NAMALWA (cell line): ENCODE data around the gene OTOGL.
"Not testable (repeated sequence)": the region's sequence is repeated elsewhere in the genome, so short reads cannot be mapped to it uniquely, and the experiment has no call there.

Experiments used
- DNase-seq: peaks from one replicate; pipeline ENCODE4 v3.0.0-alpha.2; 2015; ENCODE audit warnings: low spot score

Gene OTOGL

DNA sequence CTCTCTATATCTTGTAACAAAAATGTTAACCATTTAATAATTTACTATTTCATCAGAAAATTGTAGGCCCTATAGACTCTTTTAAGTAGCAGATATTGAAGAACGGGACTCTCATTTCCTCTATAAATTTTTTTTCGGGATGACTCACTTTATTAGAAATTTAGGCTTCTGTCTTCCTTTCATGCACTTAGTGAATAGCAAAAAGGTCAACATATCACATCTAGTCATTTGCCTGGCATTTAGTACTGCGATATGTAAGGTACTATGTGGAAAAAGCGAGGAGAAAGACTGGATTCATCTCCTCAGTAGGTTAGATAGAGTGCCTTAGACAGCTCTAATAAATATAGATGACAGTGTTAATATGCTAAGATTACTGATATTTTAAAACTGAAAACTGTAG, 178.4 kb downstream of the OTOGL start:
- DNase-seq, result no peak

- DNase-seq, result no peak
Measured at GRCh38 chr12:80282226-80282625, 182.9 kb downstream of the OTOGL start.

DNA sequence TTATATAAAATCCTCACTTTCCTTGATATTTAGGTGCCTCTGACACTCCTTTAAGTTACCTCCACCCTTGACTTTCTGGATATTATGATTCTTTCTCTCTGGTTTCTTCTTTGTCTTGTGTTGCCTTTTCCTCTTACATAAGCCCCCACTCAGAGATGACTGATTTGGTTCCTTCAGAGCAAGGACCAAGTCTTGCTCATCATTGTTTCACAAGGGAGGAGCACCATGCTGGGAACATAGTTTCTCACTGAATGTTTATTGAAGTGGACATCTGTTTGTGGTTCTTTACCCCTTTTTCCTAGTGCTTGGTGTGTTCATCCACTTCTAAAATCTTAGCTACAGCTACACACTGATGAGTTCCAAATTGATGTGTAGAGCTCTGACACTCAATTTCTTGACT, 183.4 kb downstream of the OTOGL start:
- DNase-seq, result no peak

DNA sequence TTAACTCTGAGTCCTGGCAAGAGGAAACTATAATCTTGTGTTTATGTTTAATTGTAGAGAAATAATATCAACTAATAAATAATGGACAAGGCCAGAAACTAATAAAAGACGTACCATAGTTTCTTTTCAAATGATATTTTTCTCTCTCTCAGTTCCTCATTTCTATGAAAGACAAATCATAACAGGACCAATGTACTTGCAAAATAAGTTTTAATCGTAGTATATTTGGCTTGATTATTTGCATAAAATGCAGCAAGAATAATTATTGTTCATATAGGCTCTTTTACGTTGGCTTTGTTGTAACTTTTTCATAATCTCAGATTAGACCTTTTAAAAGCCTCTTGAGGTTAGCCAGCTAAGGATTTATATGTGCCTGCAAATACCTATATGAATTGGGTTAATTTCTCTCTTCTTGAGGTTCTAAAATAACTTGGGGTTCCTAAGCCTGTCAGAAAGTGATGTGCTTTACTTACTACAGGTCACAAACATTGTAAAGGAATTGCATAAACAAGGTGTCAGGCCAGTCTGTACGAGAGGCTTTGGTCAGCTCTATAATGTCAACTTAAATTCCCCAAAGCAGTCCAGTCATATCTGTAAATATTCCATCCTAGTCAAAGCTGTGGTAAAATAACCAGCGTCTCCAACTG, 191.9 kb downstream of the OTOGL start:
- no peak for DNase-seq

DNA sequence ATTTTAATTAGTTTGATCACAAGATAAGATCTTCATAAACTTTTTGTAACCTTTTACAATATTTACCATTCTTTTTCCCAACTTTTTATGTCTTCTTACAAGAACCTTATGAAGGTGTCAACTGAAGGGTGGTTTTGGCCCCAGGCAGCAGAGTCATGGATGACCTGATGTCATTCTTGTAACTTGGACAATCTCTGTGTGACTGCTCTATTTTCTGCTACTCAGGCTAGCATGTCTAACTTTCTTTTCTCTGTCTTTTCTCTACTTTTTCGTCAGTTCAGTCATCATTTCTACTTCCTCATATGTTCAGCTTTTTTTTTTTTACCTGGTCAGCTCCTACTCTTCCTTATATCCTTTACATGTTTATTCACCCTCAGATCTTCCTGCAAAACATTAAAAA, 194.0 kb downstream of the OTOGL start:
- no peak for DNase-seq

GRCh38 chr12:80293759-80294158, 194.4 kb downstream of the OTOGL start:
- no peak for DNase-seq

GRCh38 chr12:80299219-80299618, 199.9 kb downstream of the OTOGL start:
- no peak for DNase-seq

DNA sequence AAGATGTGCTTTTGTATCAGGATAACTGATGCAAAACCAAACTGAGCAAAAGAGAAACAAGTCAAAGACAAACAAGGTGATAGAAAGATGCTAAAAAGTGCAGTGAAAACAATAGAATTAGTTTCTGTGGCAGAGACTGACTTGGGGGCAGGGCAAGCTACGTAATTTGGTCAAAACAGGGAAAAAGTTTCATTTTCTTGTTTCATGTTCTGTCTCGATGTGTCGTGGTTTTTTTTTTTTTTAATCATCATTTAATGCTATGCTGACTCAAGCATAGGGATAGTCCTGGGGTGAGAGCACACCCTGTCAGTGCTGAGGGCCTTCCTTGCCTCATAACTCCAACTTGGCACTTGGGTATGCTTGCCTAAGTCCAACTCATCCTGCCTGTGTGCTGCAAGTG, 200.6 kb downstream of the OTOGL start:
- DNase-seq, result no peak

DNA sequence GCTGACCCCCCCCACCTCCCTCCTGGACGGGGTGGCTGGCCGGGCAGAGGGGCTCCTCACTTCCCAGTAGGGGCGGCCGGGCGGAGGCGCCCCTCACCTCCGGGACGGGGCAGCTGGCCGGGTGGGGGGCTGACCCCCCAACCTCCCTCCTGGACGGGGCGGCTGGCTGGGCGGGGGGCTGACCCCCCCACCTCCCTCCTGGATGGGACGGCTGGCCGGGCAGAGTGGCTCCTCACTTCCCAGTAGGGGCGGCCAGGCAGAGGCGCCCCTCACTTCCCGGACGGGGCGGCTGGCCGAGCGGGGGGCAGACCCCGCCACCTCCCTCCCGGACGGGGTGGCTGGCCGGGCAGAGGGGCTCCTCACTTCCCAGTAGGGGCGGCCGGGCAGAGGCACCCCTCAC, 208.1 kb downstream of the OTOGL start:
- not testable (repeated sequence) for DNase-seq

GRCh38 chr12:80313209-80313608, 213.9 kb downstream of the OTOGL start:
- peak; percentile 33 for DNase-seq

GRCh38 chr12:80314741-80315140, 215.4 kb downstream of the OTOGL start:
- DNase-seq, result no peak

- no peak for DNase-seq
Measured at GRCh38 chr12:80316222-80316621, 216.9 kb downstream of the OTOGL start.

DNA sequence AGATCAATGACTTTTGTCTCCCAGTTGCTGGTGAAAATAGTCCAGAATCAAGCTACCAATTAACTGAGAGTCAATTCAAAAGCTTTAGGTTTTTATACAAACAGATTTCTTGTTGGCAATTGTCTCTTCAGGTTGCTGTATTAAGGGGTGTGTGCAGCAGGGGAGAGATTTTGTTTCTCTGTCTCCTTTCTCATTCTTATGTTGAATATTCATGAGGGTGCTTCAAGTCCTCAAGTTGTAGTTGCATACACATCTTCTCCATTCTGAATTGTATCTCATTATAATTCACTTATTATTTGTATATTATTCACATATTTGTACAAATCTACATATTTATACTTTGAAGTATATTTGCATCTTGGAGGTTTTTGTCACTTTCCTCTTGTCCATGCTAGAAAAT, 218.0 kb downstream of the OTOGL start:
- no peak for DNase-seq

DNA sequence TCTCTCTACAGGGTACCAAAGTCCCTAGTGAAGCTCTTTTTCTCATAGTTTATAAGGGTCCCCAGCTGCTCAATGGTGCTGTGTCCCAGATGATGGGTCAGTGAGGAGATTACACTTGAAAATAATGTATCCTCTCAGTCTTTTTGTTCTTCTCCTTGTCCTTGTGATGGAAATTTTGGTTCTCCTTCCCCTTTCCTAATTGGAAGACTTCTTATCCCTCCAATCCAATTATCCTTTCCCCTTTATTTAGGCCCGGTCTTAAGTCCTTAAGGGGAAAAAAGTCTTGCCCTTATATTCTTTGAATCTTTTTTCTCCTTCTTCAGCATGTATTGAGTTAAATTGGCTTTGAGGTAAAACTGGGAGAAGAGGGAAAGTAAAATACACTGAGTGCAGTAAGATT, 218.6 kb downstream of the OTOGL start:
- DNase-seq, result no peak

GRCh38 chr12:80320121-80320678, 220.9 kb downstream of the OTOGL start:
- DNase-seq, result no peak

DNA sequence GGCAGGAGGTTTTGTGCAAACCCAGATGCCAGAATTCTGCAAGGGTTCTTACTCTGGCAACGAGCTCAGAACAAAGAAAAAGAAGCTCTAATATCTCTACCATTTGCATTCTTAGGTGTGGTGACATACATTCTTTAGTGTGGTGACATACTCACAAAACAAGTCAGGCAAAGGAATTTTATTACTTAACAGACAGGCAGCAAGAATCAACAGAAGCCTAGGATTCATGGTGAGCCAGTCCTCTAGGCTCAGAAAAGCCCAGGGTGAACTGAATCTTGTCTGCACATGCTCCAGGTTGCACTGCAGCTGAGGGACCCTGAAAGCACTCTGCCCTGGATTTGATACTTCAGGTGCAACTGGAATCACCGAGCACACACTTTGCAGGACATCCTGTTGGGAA, 222.3 kb downstream of the OTOGL start:
- DNase-seq, result no peak

GRCh38 chr12:80325167-80325959, 226.0 kb downstream of the OTOGL start:
- no peak for DNase-seq

DNA sequence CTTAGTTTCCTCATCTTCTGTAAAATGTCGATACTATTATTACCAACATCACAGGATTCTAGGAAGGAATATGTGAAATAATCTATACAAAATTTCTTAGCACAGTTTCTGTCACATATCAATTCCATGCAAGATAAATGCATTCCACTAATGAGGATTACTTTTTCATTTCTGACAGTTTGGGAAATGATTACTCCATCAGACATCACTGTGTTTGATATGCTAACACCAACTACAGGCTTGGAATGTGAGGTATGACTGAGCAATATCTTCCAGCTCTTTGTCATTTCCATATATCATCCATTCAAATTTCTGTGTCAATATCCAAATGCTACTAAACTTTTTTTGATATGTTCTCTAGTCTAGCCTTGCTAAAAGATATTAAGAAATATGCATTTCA, 233.5 kb downstream of the OTOGL start:
- DNase-seq, result no peak

- no peak for DNase-seq
Measured at GRCh38 chr12:80352474-80352873, 253.1 kb downstream of the OTOGL start.

DNA sequence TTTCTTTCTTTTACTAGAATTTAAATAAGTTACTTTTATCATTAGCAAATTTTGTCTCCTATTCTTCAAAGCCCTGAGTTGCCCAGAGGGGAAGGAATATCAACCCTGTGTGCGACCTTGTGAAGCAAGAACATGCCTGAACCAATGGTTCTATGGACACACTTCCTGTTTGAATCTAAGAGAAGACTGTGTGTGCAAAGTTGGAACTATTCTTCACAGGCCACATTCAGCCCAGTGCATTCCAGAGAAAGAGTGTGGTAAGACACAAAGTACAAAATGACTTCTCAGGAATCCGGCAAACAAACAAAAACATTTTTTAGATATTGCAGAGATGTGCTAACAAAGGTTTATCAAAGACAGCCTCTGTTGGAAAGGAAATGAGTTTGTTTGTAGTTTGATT, 253.9 kb downstream of the OTOGL start:
- no peak for DNase-seq

DNA sequence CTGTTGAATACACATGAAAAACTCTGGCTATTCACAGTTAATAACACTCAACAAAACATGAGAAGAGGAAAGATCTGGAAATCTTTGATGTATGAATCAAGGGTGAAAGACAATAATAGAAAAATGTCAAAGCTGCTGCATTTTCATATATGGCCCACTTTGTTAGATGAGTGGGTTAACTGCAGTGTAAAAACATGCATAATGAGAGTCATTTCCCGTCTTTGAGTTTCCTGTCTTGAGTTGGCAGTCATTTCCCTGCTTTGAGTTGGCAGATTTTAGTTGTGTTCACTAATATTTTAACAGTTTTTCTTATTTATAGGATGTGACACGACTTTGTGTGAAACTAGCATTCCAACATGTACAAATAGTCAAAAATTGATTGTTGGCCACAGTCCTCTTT, 256.8 kb downstream of the OTOGL start:
- no peak for DNase-seq

DNA sequence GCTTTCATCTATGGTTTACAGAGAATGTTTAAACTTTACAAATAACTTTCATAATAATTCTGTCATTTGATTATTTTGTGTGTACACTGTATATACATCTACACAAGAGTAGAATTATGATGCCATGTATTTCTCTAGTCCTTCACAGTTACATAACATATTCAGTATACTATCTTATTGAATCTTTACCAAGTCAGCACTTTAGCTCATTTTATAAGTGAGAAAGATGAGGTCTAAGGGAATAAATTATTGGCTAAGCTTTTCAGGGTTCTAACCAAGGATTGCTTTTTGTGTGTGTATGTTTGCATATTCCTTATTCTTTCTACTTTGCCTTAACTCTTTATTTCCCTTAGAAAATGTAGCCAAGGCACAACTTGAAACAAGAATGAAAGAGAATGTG, 260.4 kb downstream of the OTOGL start:
- DNase-seq, result no peak

- DNase-seq, result no peak
Measured at GRCh38 chr12:80364056-80364455, 264.7 kb downstream of the OTOGL start.

DNA sequence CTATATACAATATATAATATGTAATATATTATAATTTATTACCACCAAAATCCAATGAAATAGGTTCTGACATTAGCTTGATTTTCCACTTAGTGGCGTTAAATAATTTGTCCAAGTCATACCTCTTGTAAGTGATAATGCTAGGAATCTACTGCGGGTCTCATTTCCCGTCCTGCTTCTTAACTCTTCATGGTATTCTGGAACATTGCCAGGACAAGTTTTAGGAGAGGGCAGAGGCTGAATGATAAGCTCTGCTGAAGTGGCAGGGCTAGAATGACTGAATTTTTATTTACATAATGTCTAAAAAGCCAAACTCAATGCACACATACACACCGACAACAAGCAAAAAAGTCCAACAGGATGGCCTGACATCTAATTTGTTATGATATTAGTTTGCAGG, 274.3 kb downstream of the OTOGL start:
- DNase-seq, result no peak
